ENCODE data around the gene PHTF1.

Gene PHTF1

GRCh38 chr1:113714606-113715269 lies 44.5 kb downstream of the PHTF1 start:
- DNase-seq, result no peak

- no peak for DNase-seq
Observed at GRCh38 chr1:113701429-113701828, 57.9 kb downstream of the PHTF1 start.

GRCh38 chr1:113694910-113695309 lies 64.4 kb downstream of the PHTF1 start:
- DNase-seq, result no peak

GRCh38 chr1:113692824-113693431 lies 66.4 kb downstream of the PHTF1 start:
- DNase-seq, result no peak

- DNase-seq, result no peak
Observed at GRCh38 chr1:113692342-113692741, 66.9 kb downstream of the PHTF1 start.

- no peak for DNase-seq
Observed at GRCh38 chr1:113691184-113691583, 68.1 kb downstream of the PHTF1 start.

GRCh38 chr1:113686891-113687618 lies 72.2 kb downstream of the PHTF1 start:
- DNase-seq, result no peak

- DNase-seq, result no peak
Observed at GRCh38 chr1:113684153-113684541, 75.1 kb downstream of the PHTF1 start.

GRCh38 chr1:113683384-113684152 lies 75.7 kb downstream of the PHTF1 start:
- no peak for DNase-seq

- no peak for DNase-seq
Observed at GRCh38 chr1:113681596-113682337, 77.5 kb downstream of the PHTF1 start.

GRCh38 chr1:113678159-113678469 lies 81.2 kb downstream of the PHTF1 start:
- no peak for DNase-seq

GRCh38 chr1:113677250-113678158 lies 81.8 kb downstream of the PHTF1 start:
- no peak for DNase-seq

GRCh38 chr1:113676524-113676923 lies 82.8 kb downstream of the PHTF1 start:
- no peak for DNase-seq

GRCh38 chr1:113675302-113675701 lies 84.0 kb downstream of the PHTF1 start:
- no peak for DNase-seq

GRCh38 chr1:113674591-113674990 lies 84.7 kb downstream of the PHTF1 start:
- no peak for DNase-seq

- no peak for DNase-seq
Observed at GRCh38 chr1:113672491-113672890, 86.8 kb downstream of the PHTF1 start.

- DNase-seq, result no peak
Observed at GRCh38 chr1:113670650-113671049, 88.6 kb downstream of the PHTF1 start.

GRCh38 chr1:113669988-113670387 lies 89.3 kb downstream of the PHTF1 start:
- DNase-seq, result no peak

GRCh38 chr1:113666126-113666525 lies 93.2 kb downstream of the PHTF1 start:
- no peak for DNase-seq

GRCh38 chr1:113665071-113665470 lies 94.2 kb downstream of the PHTF1 start:
- no peak for DNase-seq

GRCh38 chr1:113663165-113663951 lies 95.9 kb downstream of the PHTF1 start:
- no peak for DNase-seq
